Tibial nerve (tissue), 4 donors: ENCODE measurements around the gene UBE3D.

Experiments
- CTCF ChIP-seq, 5 experiments: fragments of 200-600 bp in 3 of 5; fragments of 450-650 bp in 2 of 5; sonication (generic) in 3 of 5; IDR thresholded peaks; one replicate each; pipeline ENCODE4 v1.5.1; 2016 to 2019; ENCODE audit warnings: antibody characterized with exemption in 5 of 5, mild to moderate bottlenecking in 3 of 5, moderate library complexity in 2 of 5
- EP300 ChIP-seq, 2 donors: sonication (generic); formaldehyde crosslinking; IDR thresholded peaks; one replicate each; pipeline ENCODE4 v1.6.1; 2017; ENCODE audit warnings: antibody characterized with exemption in 2 of 2, mild to moderate bottlenecking in 1 of 2
- POLR2A ChIP-seq, 2 donors: fragments of 450-650 bp; IDR thresholded peaks; one replicate each; pipeline ENCODE4 v1.6.1; 2017; ENCODE audit warnings: antibody characterized with exemption in 2 of 2, mild to moderate bottlenecking in 2 of 2, moderate library complexity in 2 of 2

GRCh38 chr6:82979657-82980056, 86.0 kb downstream of the UBE3D start:
- TF ChIP-seq CTCF (IDR thresholded peaks at IDR 0.05): no peak
- no peak for TF ChIP-seq POLR2A (IDR thresholded peaks at IDR 0.05)
- no peak for TF ChIP-seq EP300 (IDR thresholded peaks at IDR 0.05)
